Activated T-helper 9 cell treated with anti-CD3 and anti-CD28 coated beads, Interleukin-2, amount 50 U/mL, for 16 hours (primary cell): ENCODE results near the gene MAP3K4.
"Not testable (repeated sequence)": the region's sequence is repeated elsewhere in the genome, so short reads cannot be mapped to it uniquely, and the experiment has no call there.

Source experiments
- DNase-seq: peaks from one replicate; pipeline ENCODE4 v3.0.0-alpha.2; 2020; ENCODE audit warnings: low read depth

The MAP3K4 gene

GRCh38 chr6:161088676-161089328 lies 97.2 kb downstream of the MAP3K4 start:
- no peak for DNase-seq

- DNase-seq: no peak
These were observed 99.6 kb downstream of the MAP3K4 start for GRCh38 chr6:161091151-161091550.

- no peak for DNase-seq
These were observed 100.6 kb downstream of the MAP3K4 start for GRCh38 chr6:161091972-161092701.

- no peak for DNase-seq
These were observed 103.4 kb downstream of the MAP3K4 start for GRCh38 chr6:161094955-161095354.

GRCh38 chr6:161095916-161096315 lies 104.3 kb downstream of the MAP3K4 start:
- DNase-seq: no peak

- no peak for DNase-seq
These were observed 108.5 kb downstream of the MAP3K4 start for GRCh38 chr6:161100072-161100471.

- DNase-seq: no peak
These were observed 109.9 kb downstream of the MAP3K4 start for GRCh38 chr6:161101517-161101916.

- no peak for DNase-seq
These were observed 111.9 kb downstream of the MAP3K4 start for GRCh38 chr6:161103475-161103874.

GRCh38 chr6:161104966-161105365 lies 113.4 kb downstream of the MAP3K4 start:
- no peak for DNase-seq

- no peak for DNase-seq
These were observed 113.8 kb downstream of the MAP3K4 start for GRCh38 chr6:161105408-161105807.

GRCh38 chr6:161107779-161108730 lies 116.5 kb downstream of the MAP3K4 start:
- DNase-seq: no peak

- DNase-seq: no peak
These were observed 117.3 kb downstream of the MAP3K4 start for GRCh38 chr6:161108916-161109315.

- no peak for DNase-seq
These were observed 117.8 kb downstream of the MAP3K4 start for GRCh38 chr6:161109366-161109765.

- DNase-seq: no peak
These were observed 118.6 kb downstream of the MAP3K4 start for GRCh38 chr6:161110028-161110779.

GRCh38 chr6:161111261-161111660 lies 119.7 kb downstream of the MAP3K4 start:
- no peak for DNase-seq

- DNase-seq: no peak
These were observed 123.9 kb downstream of the MAP3K4 start for GRCh38 chr6:161115468-161115867.

- no peak for DNase-seq
These were observed 125.0 kb downstream of the MAP3K4 start for GRCh38 chr6:161116554-161116953.

- no peak for DNase-seq
These were observed 125.7 kb downstream of the MAP3K4 start for GRCh38 chr6:161117308-161117707.

GRCh38 chr6:161117942-161118341 lies 126.4 kb downstream of the MAP3K4 start:
- no peak for DNase-seq

GRCh38 chr6:161123319-161123718 lies 131.8 kb downstream of the MAP3K4 start:
- DNase-seq: not testable (repeated sequence)

GRCh38 chr6:161125591-161125990 lies 134.0 kb downstream of the MAP3K4 start:
- DNase-seq: no peak
